HG03520 (cell line): ENCODE measurements around the gene FRS2.
"Not testable (repeated sequence)": the region's sequence is repeated elsewhere in the genome, so short reads cannot be mapped to it uniquely, and the experiment has no call there.

Experiments
- ATAC-seq: cut with Tn5 transposase; IDR thresholded peaks from one replicate; pipeline ENCODE4 v1.9.1; 2021; ENCODE audit warnings: mild to moderate bottlenecking, moderate library complexity; ENCODE audit not compliant: unreplicated experiment

Gene FRS2

DNA sequence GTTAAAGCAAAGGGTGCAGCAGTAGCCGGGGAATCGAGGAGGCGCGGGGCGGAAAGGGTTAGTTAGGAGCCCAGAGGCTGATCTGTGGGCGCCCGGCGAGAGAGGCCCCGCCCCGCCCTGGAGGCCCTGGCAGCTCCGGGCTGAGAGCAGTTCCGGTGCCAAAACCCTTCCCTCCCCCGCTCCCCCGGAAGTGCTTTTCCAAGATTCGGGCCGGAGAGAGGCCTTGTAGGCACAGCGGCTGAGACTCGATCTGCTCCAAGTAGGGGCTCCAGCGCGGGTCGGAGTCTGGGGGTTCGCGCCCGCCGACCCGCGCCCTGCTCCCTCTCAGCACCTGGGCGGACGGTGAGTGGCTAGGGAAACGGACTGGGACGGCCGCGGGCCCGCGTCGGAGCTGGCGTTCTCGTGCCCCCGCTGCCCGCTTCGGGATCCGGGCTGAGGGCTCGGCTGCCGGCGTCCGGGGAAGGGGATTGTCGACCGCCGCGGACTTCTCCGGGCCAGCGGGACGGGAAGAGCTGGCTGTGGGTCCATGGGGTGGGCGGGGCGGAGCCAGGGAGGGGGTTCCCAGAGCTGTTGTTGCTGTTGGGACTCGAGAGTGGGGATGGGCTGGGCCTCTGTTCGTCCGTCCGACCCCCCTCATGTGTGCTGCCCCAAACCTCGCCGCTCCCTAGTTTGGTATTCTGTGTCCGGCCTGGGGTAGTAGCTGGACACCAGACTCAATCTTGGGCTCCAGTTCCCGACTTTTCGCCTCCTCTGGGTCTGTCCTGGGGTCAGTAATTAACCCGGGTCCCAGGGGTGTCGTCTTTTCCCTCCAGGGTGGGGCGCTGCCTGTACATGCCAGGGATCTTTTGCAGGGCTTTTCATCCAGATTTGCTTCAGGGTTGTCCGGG is at the start of gene FRS2:
TSS of gene FRS2 (plus strand) at position 200 of the 887 bp plus-strand sequence. CDS start 98,643 bp downstream, outside the sequence.
- peak; percentile 94 for ATAC-seq

DNA sequence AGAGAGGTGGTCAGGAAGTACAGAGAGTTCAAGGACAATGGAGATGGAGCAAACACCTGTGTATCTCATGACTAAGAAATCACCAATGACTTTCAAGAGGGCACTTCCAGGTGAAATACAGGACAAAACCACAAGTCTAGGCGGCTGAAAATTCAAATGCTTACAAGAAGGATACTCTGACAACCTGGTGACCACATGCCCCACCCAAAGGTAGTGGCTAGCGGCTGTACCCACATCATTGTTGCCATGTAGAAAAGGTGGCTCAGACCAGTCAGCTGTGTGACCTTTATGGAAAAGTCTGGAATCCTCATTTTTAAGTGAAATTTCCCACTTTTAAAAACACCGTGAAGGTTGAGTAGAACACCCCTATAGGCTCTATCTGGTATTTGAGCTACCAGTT is 48.6 kb upstream of the FRS2 start:
- ATAC-seq = no peak

DNA sequence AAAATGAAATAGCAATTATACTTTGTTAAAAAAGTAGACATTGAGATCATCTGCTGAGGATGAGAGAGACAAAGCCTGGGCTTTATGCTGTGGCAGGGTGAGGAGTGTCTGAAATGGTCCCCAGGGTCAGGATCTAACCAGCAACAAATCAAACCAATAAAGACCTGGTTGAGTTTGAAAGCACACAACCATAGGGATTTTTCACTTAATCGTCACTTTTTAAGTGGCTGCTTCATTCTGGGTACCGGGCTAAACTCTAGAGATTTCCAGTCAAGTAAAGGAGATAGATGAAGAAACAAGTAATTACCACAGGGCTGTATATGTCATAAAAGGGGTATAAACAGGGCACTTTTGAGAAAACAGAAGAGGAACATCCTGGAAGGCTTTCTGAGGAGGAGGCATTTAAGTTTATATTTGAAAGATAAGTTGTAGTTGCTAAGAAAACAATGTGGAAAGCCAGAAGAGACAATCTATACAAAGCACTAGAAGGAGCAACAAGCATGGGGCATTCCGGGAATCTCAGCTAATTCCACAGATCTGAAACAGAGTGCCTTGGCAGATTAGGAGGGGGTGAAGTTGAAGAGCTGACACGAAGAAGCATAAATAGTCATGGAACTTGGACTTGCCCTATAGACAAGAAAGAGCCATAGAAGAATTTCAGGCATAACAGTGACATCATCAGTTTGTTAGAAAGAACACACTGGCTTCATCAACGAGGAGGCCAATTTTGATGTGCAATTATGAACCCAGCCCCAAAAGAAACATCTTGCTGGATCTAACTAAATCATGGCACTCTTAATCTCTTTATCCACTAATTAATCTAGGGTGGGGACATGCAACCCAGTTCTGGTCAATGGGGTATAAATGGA is 46.9 kb upstream of the FRS2 start:
- no peak for ATAC-seq

GRCh38 chr12:69425417-69425816 is 44.8 kb upstream of the FRS2 start:
- ATAC-seq = no peak

DNA sequence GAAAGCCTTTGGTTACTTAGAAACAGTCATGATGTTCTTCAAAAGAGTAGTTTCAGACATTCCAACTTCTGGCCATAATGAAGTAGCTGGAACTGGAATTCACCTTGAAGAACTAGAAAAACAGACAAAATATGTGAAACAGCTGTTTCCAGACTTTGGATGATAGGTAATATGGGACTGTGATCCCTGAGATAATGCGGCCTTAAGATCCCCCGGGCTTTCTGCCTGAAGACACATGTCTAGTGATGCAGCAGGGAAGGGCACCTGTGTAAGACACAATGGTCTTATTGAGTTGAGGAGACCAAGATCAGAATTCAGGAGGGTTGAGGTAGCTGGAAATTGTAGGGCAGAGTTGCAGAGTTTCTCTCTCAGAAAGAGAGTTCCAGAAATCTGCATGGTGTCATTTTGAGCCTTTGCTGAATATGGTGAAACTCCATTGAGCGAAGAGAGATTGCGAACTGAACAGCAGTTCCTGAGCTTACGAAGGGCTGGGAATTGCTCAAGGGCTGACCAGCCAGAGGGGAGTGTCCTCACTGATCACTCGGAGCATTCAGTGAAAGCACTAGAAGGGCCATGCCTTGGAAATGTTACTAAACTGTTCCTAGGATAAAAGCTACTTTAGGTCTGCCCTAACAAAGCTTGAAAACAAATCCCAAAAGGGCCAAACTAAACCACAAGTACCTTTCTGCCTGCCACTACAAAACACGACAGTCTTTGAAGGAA is 41.7 kb upstream of the FRS2 start:
- no peak for ATAC-seq

DNA sequence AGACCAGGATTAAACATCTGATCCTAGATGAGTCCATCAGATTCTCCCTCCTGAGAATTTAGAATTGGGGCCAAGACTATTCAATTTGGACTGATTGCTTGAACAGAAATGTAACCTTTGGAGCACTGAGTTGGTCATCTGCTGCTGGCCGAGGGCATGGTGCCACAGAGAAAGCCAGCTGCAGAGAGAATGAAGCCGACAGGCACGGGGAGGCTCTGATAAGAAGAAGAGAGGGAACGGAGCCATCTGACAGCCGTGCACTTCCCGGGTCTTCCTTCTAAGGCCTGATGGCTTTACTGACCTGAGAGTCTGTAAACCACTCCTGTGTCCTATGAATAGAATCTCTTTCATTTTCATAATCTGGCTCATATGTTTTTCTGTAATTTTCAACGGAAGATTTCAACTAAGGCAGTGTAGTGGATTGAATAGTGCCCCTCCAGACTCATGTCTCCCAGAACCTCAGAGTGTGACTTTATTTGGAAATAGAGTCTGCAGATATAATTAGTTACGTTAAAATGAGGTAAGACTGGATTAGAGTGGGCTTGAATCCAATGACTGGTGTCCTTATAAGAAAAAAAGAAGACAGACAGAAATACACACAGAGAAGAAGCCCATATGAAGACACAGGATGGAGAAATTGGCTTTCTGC is 39.1 kb upstream of the FRS2 start:
- ATAC-seq = no peak

DNA sequence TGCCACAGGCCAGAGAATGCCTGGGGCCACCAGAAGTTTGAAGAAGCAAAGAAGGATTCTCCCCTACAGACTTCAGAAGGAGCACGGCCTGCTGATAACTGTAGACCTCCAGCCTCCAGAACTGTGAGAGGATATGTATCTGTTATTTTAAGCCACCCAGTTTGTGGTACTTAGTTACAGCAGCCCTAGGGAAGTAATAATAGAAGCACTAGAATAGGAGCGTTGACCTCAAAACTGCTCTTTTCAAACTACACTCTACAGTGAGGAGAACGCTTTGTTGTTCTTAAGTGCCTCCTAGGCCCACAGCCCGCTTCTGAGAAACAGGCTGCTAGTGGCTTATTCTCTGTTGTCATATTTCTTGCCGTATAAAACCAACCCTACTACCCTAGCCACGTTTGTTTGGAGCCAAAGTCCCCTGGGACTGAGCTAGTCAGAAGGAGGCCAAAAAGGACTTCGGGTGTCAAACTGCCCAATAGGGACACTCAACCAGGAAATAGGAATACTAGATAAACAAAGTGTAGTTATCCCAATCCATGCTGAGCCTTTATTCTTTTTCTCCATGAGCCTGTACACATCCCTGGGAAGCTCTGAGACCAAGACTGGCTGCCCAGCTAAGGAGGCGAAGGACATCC is 38.5 kb upstream of the FRS2 start:
- ATAC-seq = no peak

- ATAC-seq = no peak
Observed at GRCh38 chr12:69433653-69434052, 36.5 kb upstream of the FRS2 start.

- no peak for ATAC-seq
Observed at GRCh38 chr12:69435644-69436043, 34.5 kb upstream of the FRS2 start.

DNA sequence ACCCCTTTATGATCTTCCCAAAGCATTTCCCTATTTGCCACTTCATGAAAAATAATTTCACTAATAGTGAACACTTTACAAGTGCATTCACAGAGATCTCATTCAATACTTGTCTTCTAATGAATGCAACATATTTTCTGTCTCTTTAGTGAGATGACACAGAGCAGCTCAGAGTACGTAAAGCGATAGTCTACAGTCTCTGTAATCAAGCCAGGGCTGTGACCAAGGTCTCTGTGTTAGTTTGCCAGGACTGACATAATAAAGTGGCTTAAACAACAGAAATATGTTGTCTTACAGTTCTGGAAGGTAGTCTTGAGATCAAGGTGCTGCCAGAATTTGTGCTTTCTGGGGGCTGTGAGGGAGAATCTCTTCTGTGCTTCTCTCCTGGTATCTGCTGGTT is 33.1 kb upstream of the FRS2 start:
- ATAC-seq = no peak

GRCh38 chr12:69438539-69438938 is 31.6 kb upstream of the FRS2 start:
- no peak for ATAC-seq

DNA sequence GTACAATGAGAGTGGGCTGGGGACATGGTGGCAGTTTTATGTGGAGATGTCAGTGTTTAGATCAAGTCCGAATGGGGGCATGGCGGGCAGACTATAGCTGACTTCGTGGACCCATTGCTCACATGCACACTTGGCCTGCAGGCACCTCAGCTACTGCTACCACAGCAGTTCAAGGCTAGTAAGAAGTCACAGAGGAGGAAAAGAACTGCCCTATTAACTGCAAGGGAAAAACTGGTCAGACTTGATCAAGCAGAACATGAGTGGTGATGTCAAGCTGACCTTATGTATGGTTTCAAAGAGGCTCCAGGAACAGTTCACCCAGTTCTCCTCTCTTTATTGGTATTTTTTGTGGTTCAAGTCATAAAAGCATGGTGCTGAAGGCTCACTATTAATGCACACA is 30.2 kb upstream of the FRS2 start:
- no peak for ATAC-seq

GRCh38 chr12:69440886-69441285 is 29.3 kb upstream of the FRS2 start:
- ATAC-seq = no peak

DNA sequence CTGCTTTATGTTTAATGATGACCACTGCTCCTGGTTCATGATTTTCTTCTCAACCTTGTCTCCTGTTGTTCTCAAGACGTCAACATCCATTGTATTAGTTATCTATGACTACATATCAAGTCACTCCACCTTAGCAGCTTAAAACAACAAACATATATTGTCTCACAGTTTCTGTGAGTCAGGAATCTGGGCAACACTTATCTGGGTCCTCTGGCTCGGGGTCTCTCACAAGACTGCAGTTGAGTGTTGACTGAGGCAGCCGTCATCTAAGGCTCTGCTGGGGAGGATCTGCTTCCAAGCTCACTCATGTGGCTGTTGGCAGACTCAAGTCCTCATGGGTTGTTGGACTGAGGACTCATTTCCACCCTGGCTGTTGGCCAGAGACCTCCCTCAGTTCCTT is 27.3 kb upstream of the FRS2 start:
- ATAC-seq = no peak

GRCh38 chr12:69443916-69444315 is 26.3 kb upstream of the FRS2 start:
- ATAC-seq = no peak

- no peak for ATAC-seq
Observed at GRCh38 chr12:69447892-69448291, 22.3 kb upstream of the FRS2 start.

GRCh38 chr12:69452598-69453132 is 17.5 kb upstream of the FRS2 start:
- ATAC-seq = not testable (repeated sequence)

DNA sequence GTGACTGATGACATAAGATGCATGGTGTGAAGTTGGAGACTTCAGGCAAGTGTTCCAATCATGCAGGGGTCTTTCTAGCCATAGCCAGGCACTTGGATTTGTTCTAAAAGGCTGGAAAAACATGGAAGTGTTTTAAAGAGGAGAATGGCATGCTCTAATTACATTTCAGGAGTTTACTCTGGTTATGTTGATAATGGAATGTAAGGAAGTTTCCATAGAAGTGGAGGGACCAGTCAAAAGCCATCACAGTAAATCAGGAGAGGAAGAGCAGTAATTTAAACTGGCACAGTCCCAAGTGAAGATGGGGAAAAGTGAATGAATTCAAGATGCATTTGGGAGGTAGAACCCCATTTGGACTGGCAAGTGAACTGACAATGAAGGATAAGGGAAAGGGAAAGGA is 13.9 kb upstream of the FRS2 start:
- no peak for ATAC-seq

GRCh38 chr12:69457433-69457832 is 12.8 kb upstream of the FRS2 start:
- ATAC-seq = no peak

GRCh38 chr12:69459477-69459876 is 10.7 kb upstream of the FRS2 start:
- no peak for ATAC-seq
